Stimulated activated CD8-positive, alpha-beta memory T cell treated with anti-CD3 and anti-CD28 coated beads, Interleukin-7, amount 100 ng/mL, for 4 hours (primary cell): ENCODE results near the gene UBL5.
"Not testable (repeated sequence)": the region's sequence is repeated elsewhere in the genome, so short reads cannot be mapped to it uniquely, and the experiment has no call there.

ENCODE experiments used
- DNase-seq, 2 donors: peaks; one replicate each; pipeline ENCODE4 v3.0.0-alpha.2; 2020; ENCODE audit warnings: low read depth in 2 of 2

The UBL5 gene

GRCh38 chr19:9811139-9811538 is 16.6 kb upstream of the UBL5 start:
- no peak for DNase-seq

- DNase-seq = no peak
Observed at GRCh38 chr19:9818175-9818733, 9.5 kb upstream of the UBL5 start.

GRCh38 chr19:9818734-9819595 is 8.8 kb upstream of the UBL5 start, which contains the start of gene FBXL12:
Gene FBXL12, minus strand, starts transcription at chr19:9819079. Its CDS starts 266 bp downstream, at chr19:9818813.
- DNase-seq = peak; percentile 100

GRCh38 chr19:9819596-9819909 is 8.2 kb upstream of the UBL5 start:
- no peak for DNase-seq

GRCh38 chr19:9820034-9820433 is 7.7 kb upstream of the UBL5 start:
- DNase-seq = not testable (repeated sequence)

- no peak for DNase-seq
Observed at GRCh38 chr19:9823816-9824215, 3.9 kb upstream of the UBL5 start.

GRCh38 chr19:9828551-9829063 is 889 bp downstream of the UBL5 start:
- DNase-seq = no peak

GRCh38 chr19:9834307-9834725 is 6.6 kb downstream of the UBL5 start:
- no peak for DNase-seq

GRCh38 chr19:9834726-9835506 is 7.2 kb downstream of the UBL5 start, which contains the start of gene PIN1:
Gene PIN1, plus strand, starts transcription at chr19:9835318. Its CDS starts 27 bp downstream, at chr19:9835345.
- DNase-seq = peak; percentile 98 to 99

GRCh38 chr19:9835507-9835949 is 7.8 kb downstream of the UBL5 start:
- no peak for DNase-seq

GRCh38 chr19:9836021-9836420 is 8.3 kb downstream of the UBL5 start:
- no peak for DNase-seq

GRCh38 chr19:9838324-9838723 is 10.6 kb downstream of the UBL5 start:
- DNase-seq = no peak

GRCh38 chr19:9839415-9839814 is 11.7 kb downstream of the UBL5 start:
- DNase-seq = no peak

GRCh38 chr19:9842834-9843625 is 15.3 kb downstream of the UBL5 start:
- no peak for DNase-seq

GRCh38 chr19:9843626-9844273 is 16.0 kb downstream of the UBL5 start:
- not testable (repeated sequence) for DNase-seq

- DNase-seq = peak; percentile 33 to 48
Observed at GRCh38 chr19:9847087-9847671, 19.5 kb downstream of the UBL5 start.

- no peak for DNase-seq
Observed at GRCh38 chr19:9848060-9848459, 20.3 kb downstream of the UBL5 start.

GRCh38 chr19:9848762-9849161 is 21.0 kb downstream of the UBL5 start:
- DNase-seq = no peak

GRCh38 chr19:9849791-9850190 is 22.1 kb downstream of the UBL5 start:
- DNase-seq = no peak

GRCh38 chr19:9850235-9850959 is 22.7 kb downstream of the UBL5 start:
- no peak for DNase-seq
